HUES6 (cell line): ENCODE results near the gene PRKCI.
"Not testable (repeated sequence)": the region's sequence is repeated elsewhere in the genome, so short reads cannot be mapped to it uniquely, and the experiment has no call there.

Source experiments
- H3K27ac ChIP-seq: 2 replicates; pipeline ENCODE4 v1.7.0; 2013; ENCODE audit warnings: low read depth, mild to moderate bottlenecking, low read length, inconsistent platforms
- H3K27me3 ChIP-seq: 2 replicates; pipeline ENCODE4 v1.6.1; 2013; ENCODE audit warnings: low read length; ENCODE audit not compliant: control insufficient read depth, insufficient read depth
- H3K36me3 ChIP-seq: 2 replicates; pipeline ENCODE4 v1.6.1; 2013; ENCODE audit warnings: low read length; ENCODE audit not compliant: control insufficient read depth, insufficient read depth
- H3K4me1 ChIP-seq: 2 replicates; pipeline ENCODE4 v1.6.1; 2013; ENCODE audit warnings: low read length; ENCODE audit not compliant: control insufficient read depth, insufficient read depth
- H3K4me3 ChIP-seq: 2 replicates; pipeline ENCODE4 v1.5.1; 2013; ENCODE audit warnings: low read depth, low read length
- H3K9ac ChIP-seq: one replicate; pipeline ENCODE4 v1.6.1; 2013; ENCODE audit warnings: mild to moderate bottlenecking, low read length
- H3K9me3 ChIP-seq: 2 replicates; pipeline ENCODE4 v1.6.1; 2013; ENCODE audit warnings: low read depth, low read length; ENCODE audit not compliant: control insufficient read depth, insufficient read depth

The PRKCI gene

GRCh38 chr3:170259907-170260306, 37.7 kb downstream of the PRKCI start:
- peaks cover 39% of the 10 kb centered on the region for H3K36me3 ChIP-seq

GRCh38 chr3:170267793-170268192, 45.6 kb downstream of the PRKCI start:
- no peaks in the 10 kb centered on the region for H3K4me1 ChIP-seq
- no peaks in the 10 kb centered on the region for H3K27me3 ChIP-seq
- no peak overlapping the region for H3K9ac ChIP-seq
- H3K4me3 ChIP-seq: no peak overlapping the region
- H3K9me3 ChIP-seq: no peaks in the 10 kb centered on the region
- no peak overlapping the region for H3K27ac ChIP-seq
- H3K36me3 ChIP-seq: peaks cover 62% of the 10 kb centered on the region

More at GRCh38 chr3:170259907-170260306, 37.7 kb downstream of the PRKCI start:
- no peak overlapping the region for H3K9ac ChIP-seq
- H3K4me1 ChIP-seq: peaks cover 10% of the 10 kb centered on the region
- H3K4me3 ChIP-seq: no peak overlapping the region
- H3K9me3 ChIP-seq: peaks cover 4% of the 10 kb centered on the region; the same call in 1 of the 2 replicates
- no peaks in the 10 kb centered on the region for H3K27me3 ChIP-seq
- no peak overlapping the region for H3K27ac ChIP-seq

- not testable (repeated sequence) for H3K4me3 ChIP-seq, H3K9me3 ChIP-seq, H3K27me3 ChIP-seq, H3K9ac ChIP-seq, H3K4me1 ChIP-seq, H3K27ac ChIP-seq
- H3K36me3 ChIP-seq: peaks cover 62% of the 10 kb centered on the region
Measured at GRCh38 chr3:170269673-170270254, 47.5 kb downstream of the PRKCI start.

GRCh38 chr3:170270282-170270881, 48.2 kb downstream of the PRKCI start:
- Histone ChIP-seq H3K9me3 (no peaks in the 10 kb centered on the region), H3K9ac (no peak overlapping the region), H3K27me3 (no peaks in the 10 kb centered on the region), H3K36me3 (peaks cover 58% of the 10 kb centered on the region), H3K4me3 (no peak overlapping the region), H3K27ac (no peak overlapping the region), H3K4me1 (no peaks in the 10 kb centered on the region)

GRCh38 chr3:170274641-170275040, 52.4 kb downstream of the PRKCI start:
- Histone ChIP-seq H3K36me3 (peaks cover 80% of the 10 kb centered on the region), H3K9ac (no peak overlapping the region), H3K4me1 (no peaks in the 10 kb centered on the region), H3K27ac (no peak overlapping the region), H3K27me3 (no peaks in the 10 kb centered on the region), H3K9me3 (no peaks in the 10 kb centered on the region), H3K4me3 (no peak overlapping the region)

- no peaks in the 10 kb centered on the region for H3K4me1 ChIP-seq
- no peak overlapping the region for H3K4me3 ChIP-seq
- H3K36me3 ChIP-seq: peaks cover 82% of the 10 kb centered on the region
- H3K9ac ChIP-seq: no peak overlapping the region
- no peaks in the 10 kb centered on the region for H3K27me3 ChIP-seq
- H3K27ac ChIP-seq: no peak overlapping the region
- no peaks in the 10 kb centered on the region for H3K9me3 ChIP-seq
Measured at GRCh38 chr3:170275832-170276231, 53.6 kb downstream of the PRKCI start.

GRCh38 chr3:170277311-170277710, 55.1 kb downstream of the PRKCI start:
- H3K4me3 ChIP-seq, H3K27ac ChIP-seq, H3K27me3 ChIP-seq, H3K9ac ChIP-seq, H3K4me1 ChIP-seq, H3K9me3 ChIP-seq: not testable (repeated sequence)
- H3K36me3 ChIP-seq: peaks cover 85% of the 10 kb centered on the region

- Histone ChIP-seq H3K9me3 (no peaks in the 10 kb centered on the region), H3K27me3 (no peaks in the 10 kb centered on the region), H3K4me1 (no peaks in the 10 kb centered on the region), H3K4me3 (no peak overlapping the region), H3K27ac (no peak overlapping the region), H3K36me3 (peaks cover 79% of the 10 kb centered on the region), H3K9ac (no peak overlapping the region)
Measured at GRCh38 chr3:170277833-170278580, 55.8 kb downstream of the PRKCI start.

GRCh38 chr3:170278627-170279026, 56.4 kb downstream of the PRKCI start:
- Histone ChIP-seq H3K4me3 (no peak overlapping the region), H3K9me3 (no peaks in the 10 kb centered on the region), H3K9ac (no peak overlapping the region), H3K27me3 (no peaks in the 10 kb centered on the region), H3K36me3 (peaks cover 77% of the 10 kb centered on the region), H3K27ac (no peak overlapping the region), H3K4me1 (no peaks in the 10 kb centered on the region)

GRCh38 chr3:170290194-170290593, 68.0 kb downstream of the PRKCI start:
- Histone ChIP-seq H3K27ac (no peak overlapping the region), H3K4me3 (no peak overlapping the region), H3K4me1 (no peaks in the 10 kb centered on the region), H3K36me3 (peaks cover 45% of the 10 kb centered on the region), H3K27me3 (no peaks in the 10 kb centered on the region), H3K9me3 (no peaks in the 10 kb centered on the region), H3K9ac (no peak overlapping the region)

- no peak overlapping the region for H3K4me3 ChIP-seq
- peaks cover 62% of the 10 kb centered on the region for H3K36me3 ChIP-seq
- no peak overlapping the region for H3K9ac ChIP-seq
- H3K27ac ChIP-seq: no peak overlapping the region
- no peaks in the 10 kb centered on the region for H3K4me1 ChIP-seq
- H3K27me3 ChIP-seq: no peaks in the 10 kb centered on the region
- H3K9me3 ChIP-seq: no peaks in the 10 kb centered on the region
Measured at GRCh38 chr3:170295586-170295985, 73.4 kb downstream of the PRKCI start.
